Measurements from ENCODE around the gene YARS2.

DNA sequence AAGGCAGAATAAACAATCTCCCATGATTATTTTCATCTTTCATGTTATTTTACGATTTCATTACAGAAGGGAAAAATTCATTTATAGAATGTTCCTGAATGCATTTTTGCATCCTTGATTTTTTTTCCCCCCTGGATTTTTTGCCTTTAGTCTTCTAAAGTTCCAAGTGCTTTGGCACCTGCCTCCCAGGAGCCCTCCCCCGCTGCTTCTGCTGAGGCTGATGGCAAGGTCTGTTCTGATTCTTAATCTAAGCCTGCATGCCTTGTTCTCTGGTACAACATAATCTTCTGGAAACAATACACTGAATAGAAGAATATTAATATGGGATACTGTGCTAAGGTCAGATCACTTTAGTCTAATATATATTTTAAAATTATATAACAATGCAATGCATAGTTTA, 18.0 kb downstream of the YARS2 start:
- TF ChIP-seq, protein P1, sequence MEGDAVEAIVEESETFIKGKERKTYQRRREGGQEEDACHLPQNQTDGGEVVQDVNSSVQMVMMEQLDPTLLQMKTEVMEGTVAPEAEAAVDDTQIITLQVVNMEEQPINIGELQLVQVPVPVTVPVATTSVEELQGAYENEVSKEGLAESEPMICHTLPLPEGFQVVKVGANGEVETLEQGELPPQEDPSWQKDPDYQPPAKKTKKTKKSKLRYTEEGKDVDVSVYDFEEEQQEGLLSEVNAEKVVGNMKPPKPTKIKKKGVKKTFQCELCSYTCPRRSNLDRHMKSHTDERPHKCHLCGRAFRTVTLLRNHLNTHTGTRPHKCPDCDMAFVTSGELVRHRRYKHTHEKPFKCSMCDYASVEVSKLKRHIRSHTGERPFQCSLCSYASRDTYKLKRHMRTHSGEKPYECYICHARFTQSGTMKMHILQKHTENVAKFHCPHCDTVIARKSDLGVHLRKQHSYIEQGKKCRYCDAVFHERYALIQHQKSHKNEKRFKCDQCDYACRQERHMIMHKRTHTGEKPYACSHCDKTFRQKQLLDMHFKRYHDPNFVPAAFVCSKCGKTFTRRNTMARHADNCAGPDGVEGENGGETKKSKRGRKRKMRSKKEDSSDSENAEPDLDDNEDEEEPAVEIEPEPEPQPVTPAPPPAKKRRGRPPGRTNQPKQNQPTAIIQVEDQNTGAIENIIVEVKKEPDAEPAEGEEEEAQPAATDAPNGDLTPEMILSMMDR (IDR thresholded peaks at IDR 0.05; ENCODE audit: low read length) = no peak
- no peak for TF ChIP-seq EZH2 (optimal IDR thresholded peaks at IDR 0.05; ENCODE audit: low read depth, low read length)
- TF ChIP-seq EZH2phosphoT487 (IDR thresholded peaks at IDR 0.05; ENCODE audit: low read length) = no peak

Data from MM.1S (cell line).